Loucy (cell line): ENCODE results near the gene SLC35B3.

Source experiments
- EZH2phosphoT487 ChIP-seq: fragments of 200-600 bp; IDR thresholded peaks from 2 replicates; pipeline ENCODE4 v1.6.1; 2018; ENCODE audit warnings: antibody characterized with exemption, mild to moderate bottlenecking, moderate library complexity, borderline replicate concordance
- TF ChIP-seq, protein P1 (sequence below): fragments of 200-600 bp; sonication (generic); conservative IDR thresholded peaks from 2 replicates; pipeline ENCODE4 v1.5.1; 2014; ENCODE audit warnings: mild to moderate bottlenecking, antibody characterized with exemption, low read length

DNA sequence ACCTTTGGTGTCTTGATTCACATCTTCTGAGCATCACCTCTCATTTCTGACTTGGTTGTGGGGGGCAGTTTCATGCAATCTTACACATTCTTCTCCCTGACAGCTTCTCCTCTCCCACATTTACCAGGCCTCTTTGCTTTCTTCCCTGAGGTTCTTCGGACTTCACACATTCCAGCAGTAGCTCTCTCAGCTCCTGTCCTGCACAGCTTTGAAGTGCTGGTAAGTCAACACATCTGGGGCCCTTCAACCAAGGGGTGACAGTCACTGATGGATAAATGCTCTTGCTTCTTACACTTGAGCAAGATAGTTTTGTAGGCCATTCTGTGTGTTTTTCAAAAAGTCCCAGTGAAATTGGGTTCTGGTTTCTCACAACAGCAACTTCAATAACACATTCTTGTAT, 2.5 kb upstream of the SLC35B3 start:
- TF ChIP-seq, protein P1, sequence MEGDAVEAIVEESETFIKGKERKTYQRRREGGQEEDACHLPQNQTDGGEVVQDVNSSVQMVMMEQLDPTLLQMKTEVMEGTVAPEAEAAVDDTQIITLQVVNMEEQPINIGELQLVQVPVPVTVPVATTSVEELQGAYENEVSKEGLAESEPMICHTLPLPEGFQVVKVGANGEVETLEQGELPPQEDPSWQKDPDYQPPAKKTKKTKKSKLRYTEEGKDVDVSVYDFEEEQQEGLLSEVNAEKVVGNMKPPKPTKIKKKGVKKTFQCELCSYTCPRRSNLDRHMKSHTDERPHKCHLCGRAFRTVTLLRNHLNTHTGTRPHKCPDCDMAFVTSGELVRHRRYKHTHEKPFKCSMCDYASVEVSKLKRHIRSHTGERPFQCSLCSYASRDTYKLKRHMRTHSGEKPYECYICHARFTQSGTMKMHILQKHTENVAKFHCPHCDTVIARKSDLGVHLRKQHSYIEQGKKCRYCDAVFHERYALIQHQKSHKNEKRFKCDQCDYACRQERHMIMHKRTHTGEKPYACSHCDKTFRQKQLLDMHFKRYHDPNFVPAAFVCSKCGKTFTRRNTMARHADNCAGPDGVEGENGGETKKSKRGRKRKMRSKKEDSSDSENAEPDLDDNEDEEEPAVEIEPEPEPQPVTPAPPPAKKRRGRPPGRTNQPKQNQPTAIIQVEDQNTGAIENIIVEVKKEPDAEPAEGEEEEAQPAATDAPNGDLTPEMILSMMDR, result no peak
- no peak for TF ChIP-seq EZH2phosphoT487
